GM23338 (cell line): ENCODE data around the gene LNX1. TPM values are rescaled to one million over a fixed set of nuclear protein-coding genes. Genes with fewer than 3 reads are reported as not detected.

ENCODE experiments used
- ATAC-seq: fragments of 200-7000 bp; cut with Tn5 transposase; 3 replicates; pipeline ENCODE4 v1.9.1; 2020
- DNase-seq: peaks from one replicate; pipeline ENCODE4 v3.0.0-alpha.2; 2015; ENCODE audit warnings: low spot score
- H2AFZ ChIP-seq: fragments of 200-600 bp; sonication (generic); 2 replicates; pipeline ENCODE4 v1.8.0; 2016; ENCODE audit warnings: antibody characterized with exemption, mild to moderate bottlenecking, moderate library complexity
- H3F3A ChIP-seq: fragments of 200-600 bp; sonication (generic); replicated peaks from 2 replicates; pipeline ENCODE4 v1.8.0; 2017; ENCODE audit warnings: antibody characterized with exemption, mixed run types, low read depth
- H3K27ac ChIP-seq: fragments of 200-600 bp; sonication (generic); 2 replicates; pipeline ENCODE4 v1.6.1; 2016; ENCODE audit warnings: low read depth
- H3K27me3 ChIP-seq: fragments of 200-600 bp; sonication (generic); 2 replicates; pipeline ENCODE4 v1.8.0; 2016; ENCODE audit warnings: mild to moderate bottlenecking, mixed run types, moderate library complexity; ENCODE audit not compliant: insufficient read depth
- H3K36me3 ChIP-seq: fragments of 200-600 bp; sonication (generic); 2 replicates; pipeline ENCODE4 v1.8.0; 2016; ENCODE audit warnings: mild to moderate bottlenecking; ENCODE audit not compliant: insufficient read depth
- H3K4me1 ChIP-seq: fragments of 200-600 bp; sonication (generic); 2 replicates; pipeline ENCODE4 v1.8.0; 2016; ENCODE audit warnings: mild to moderate bottlenecking, moderate library complexity; ENCODE audit not compliant: insufficient read depth
- H3K4me2 ChIP-seq: fragments of 200-600 bp; sonication (generic); 2 replicates; pipeline ENCODE4 v1.7.1; 2017; ENCODE audit warnings: mixed run types
- H3K4me3 ChIP-seq: fragments of 200-600 bp; sonication (generic); 2 replicates; pipeline ENCODE4 v1.6.1; 2016; ENCODE audit warnings: mixed run types
- H3K79me2 ChIP-seq: fragments of 200-600 bp; sonication (generic); replicated peaks from 2 replicates; pipeline ENCODE4 v1.8.0; 2017; ENCODE audit warnings: mild to moderate bottlenecking; ENCODE audit not compliant: insufficient read depth
- H3K9me2 ChIP-seq: fragments of 200-600 bp; sonication (generic); 2 replicates; pipeline ENCODE4 v1.8.0; 2017; ENCODE audit not compliant: insufficient read depth
- H4K20me1 ChIP-seq: fragments of 200-600 bp; sonication (generic); replicated peaks from 2 replicates; pipeline ENCODE4 v1.8.0; 2017; ENCODE audit warnings: mild to moderate bottlenecking; ENCODE audit not compliant: insufficient read depth
- H3K27ac Mint-ChIP-seq: 2 replicates; pipeline ENCODE4 v1.8.0; 2020; ENCODE audit warnings: inconsistent platforms, mild to moderate bottlenecking, moderate library complexity, mixed read lengths
- H3K27me3 Mint-ChIP-seq: 3 replicates; pipeline ENCODE4 v1.8.0; 2022; ENCODE audit warnings: low read depth, mild to moderate bottlenecking, moderate library complexity, mixed read lengths, inconsistent platforms; ENCODE audit not compliant: insufficient read depth, poor library complexity
- H3K36me3 Mint-ChIP-seq: 3 replicates; pipeline ENCODE4 v1.8.0; 2021; ENCODE audit warnings: low read depth, mild to moderate bottlenecking, inconsistent platforms, moderate library complexity, mixed read lengths
- H3K4me1 Mint-ChIP-seq: 3 replicates; pipeline ENCODE4 v1.8.0; 2020; ENCODE audit warnings: mild to moderate bottlenecking, inconsistent platforms, mixed read lengths
- H3K4me3 Mint-ChIP-seq: 3 replicates; pipeline ENCODE4 v1.8.0; 2021; ENCODE audit warnings: moderate library complexity, mild to moderate bottlenecking, inconsistent platforms, mixed read lengths
- H3K9me3 Mint-ChIP-seq: 3 replicates; pipeline ENCODE4 v1.8.0; 2020; ENCODE audit warnings: moderate library complexity, mild to moderate bottlenecking, inconsistent platforms, mixed read lengths
- CREB1 ChIP-seq: fragments of 250-450 bp; sonication (Bioruptor Pico); IDR thresholded peaks from 2 replicates; pipeline ENCODE4 v1.5.0; 2020; ENCODE audit warnings: low read depth, mild to moderate bottlenecking, moderate library complexity
- CTCF ChIP-seq, 2 experiments: fragments of 200-600 bp in 1 of 2; sonication (generic) in 1 of 2; conservative IDR thresholded peaks; 2 replicates each; pipeline versions ENCODE4 v1.5.1 to v1.6.1; 2016 to 2017; ENCODE audit warnings: antibody characterized with exemption in 2 of 2, low read depth in 2 of 2, mild to moderate bottlenecking in 2 of 2, moderate library complexity in 1 of 2
- EZH2 ChIP-seq: fragments of 200-600 bp; sonication (generic); IDR thresholded peaks from one replicate; pipeline ENCODE4 v1.8.0; 2017; ENCODE audit warnings: antibody characterized with exemption, mild to moderate bottlenecking, low read depth; ENCODE audit not compliant: unreplicated experiment
- JUNB ChIP-seq: IDR thresholded peaks from one replicate; pipeline ENCODE4 v1.6.1; 2016; ENCODE audit warnings: antibody characterized with exemption; ENCODE audit not compliant: unreplicated experiment
- NANOG ChIP-seq: IDR thresholded peaks from 2 replicates; pipeline ENCODE4 v1.6.1; 2016; ENCODE audit warnings: antibody characterized with exemption, borderline replicate concordance
- POLR2AphosphoS5 ChIP-seq: IDR thresholded peaks from 2 replicates; pipeline ENCODE4 v1.6.1; 2016; ENCODE audit warnings: antibody characterized with exemption, low read depth
- STAT1 ChIP-seq: IDR thresholded peaks from one replicate; pipeline ENCODE4 v1.6.1; 2016; ENCODE audit warnings: antibody characterized with exemption; ENCODE audit not compliant: unreplicated experiment
- ZNF331 ChIP-seq: fragments of 250-450 bp; sonication (Bioruptor Pico); IDR thresholded peaks from 2 replicates; pipeline ENCODE4 v1.5.0; 2020; ENCODE audit warnings: low read depth, mild to moderate bottlenecking, moderate library complexity
- ZNF462 ChIP-seq: fragments of 250-450 bp; sonication (Bioruptor Pico); IDR thresholded peaks from 2 replicates; pipeline ENCODE4 v1.5.0; 2020; ENCODE audit warnings: mild to moderate bottlenecking, moderate library complexity
- polyA plus RNA-seq: library from polyadenylated mRNA; unstranded; fragments of >200 nt; fragmentation: Nextera tagmentation; extraction: Ambion mirVana; gene quantifications from 2 replicates; pipeline ENCODE4 v1.2.1, GENCODE V29; 2016
- total RNA-seq: library from RNA; depleted of rRNA; stranded (reverse); fragments of >200 nt; shearing (Covaris generic); gene quantifications from 2 replicates; pipeline ENCODE4 v1.2.3, GENCODE V29; 2014

LNX1 gene
- total and polyA plus RNA-seq, 2 experiments from 2014 or later = 5.4 to 6.4 TPM

GRCh38 chr4:53599632-53600031, 8.3 kb upstream of the LNX1 start:
- ATAC-seq (no peak), DNase-seq (no peak)
- Histone ChIP-seq H3K79me2 (no peaks in the 10 kb centered on the region), H3K27me3 (no peaks in the 10 kb centered on the region), H3K4me2 (no peak overlapping the region), H3K36me3 (no peaks in the 10 kb centered on the region), H3K9me2 (peaks cover 10% of the 10 kb centered on the region; the same call in 1 of the 2 replicates), H4K20me1 (no peaks in the 10 kb centered on the region), H3K27ac (no peak overlapping the region), H2AFZ (no peak overlapping the region), H3K4me1 (peaks cover 13% of the 10 kb centered on the region; the same call in 1 of the 2 replicates), H3F3A (no peaks in the 10 kb centered on the region), H3K4me3 (no peak overlapping the region)
- Mint-ChIP-seq H3K27ac (no peak overlapping the region; the same call in 1 of the 2 replicates), H3K4me1 (peaks cover 30% of the 10 kb centered on the region), H3K27me3 (peaks cover 5% of the 10 kb centered on the region), H3K9me3 (no peaks in the 10 kb centered on the region; the same call in 2 of the 3 replicates), H3K36me3 (no peaks in the 10 kb centered on the region), H3K4me3 (no peak overlapping the region)
- no peak for TF ChIP-seq ZNF462 (CRISPR knock-in tag)
- no peak for TF ChIP-seq STAT1
- no peak for TF ChIP-seq JUNB
- no peak for TF ChIP-seq CTCF (conservative IDR thresholded peaks at IDR 0.05; ENCODE audit: low read depth in 2 of 2)
- no peak for TF ChIP-seq NANOG
- TF ChIP-seq CREB1 (CRISPR knock-in tag) = no peak
- TF ChIP-seq EZH2 = no peak
- no peak for TF ChIP-seq ZNF331 (CRISPR knock-in tag)
- no peak for TF ChIP-seq POLR2AphosphoS5
